Thyroid gland (tissue), 4 donors: ENCODE measurements around the gene CATSPER4. TPM values are rescaled to one million over a fixed set of nuclear protein-coding genes. Genes with fewer than 3 reads are reported as not detected.

ENCODE experiments used
- DNase-seq, 2 donors: peaks; one replicate each; pipeline ENCODE4 v3.0.0-alpha.2; 2019
- H3K27ac ChIP-seq, 3 donors: fragments of 200-600 bp; sonication (generic); 1 replicate in 2 of 3; 2 replicates in 1 of 3; pipeline ENCODE4 v1.5.1; 2016 to 2019; ENCODE audit warnings: mild to moderate bottlenecking in 1 of 3, moderate library complexity in 1 of 3
- H3K27me3 ChIP-seq: fragments of 200-600 bp; sonication (generic); one replicate; pipeline ENCODE4 v1.5.1; 2019
- H3K36me3 ChIP-seq, 2 donors: fragments of 200-600 bp; sonication (generic); one replicate each; pipeline ENCODE4 v1.5.1; 2016 to 2019
- H3K4me1 ChIP-seq, 2 donors: fragments of 200-600 bp; sonication (generic); one replicate each; pipeline ENCODE4 v1.5.1; 2017 to 2019
- H3K4me3 ChIP-seq, 3 donors: fragments of 200-600 bp; sonication (generic); replicated peaks in 1 of 3; 1 replicate in 2 of 3; 2 replicates in 1 of 3; pipeline ENCODE4 v1.5.1; 2016; ENCODE audit warnings: mild to moderate bottlenecking in 1 of 3
- H3K9me3 ChIP-seq: fragments of 200-600 bp; sonication (generic); one replicate; pipeline ENCODE4 v1.5.1; 2017
- CTCF ChIP-seq, 6 experiments: fragments of 200-600 bp in 3 of 6; fragments of 450-650 bp in 3 of 6; sonication (generic) in 3 of 6; IDR thresholded peaks; one replicate each; pipeline ENCODE4 v1.5.1; 2016 to 2019; ENCODE audit warnings: antibody characterized with exemption in 6 of 6, mild to moderate bottlenecking in 2 of 6, inconsistent platforms in 1 of 6, moderate library complexity in 1 of 6
- POLR2A ChIP-seq, 2 donors: fragments of 450-650 bp; IDR thresholded peaks; one replicate each; pipeline ENCODE4 v1.6.1; 2017; ENCODE audit warnings: antibody characterized with exemption in 2 of 2, mild to moderate bottlenecking in 2 of 2, moderate library complexity in 1 of 2
- WGBS, 2 donors: methylation state at CpG; one replicate each; pipeline ENCODE4 v1.1.5; 2017; 5-methylcytosine and 5-hydroxymethylcytosine counted together
- intact Hi-C: fragments of 100-400 bp; cut with DNase I; formaldehyde crosslinking; loops from one replicate; pipeline ENCODE4 v1.15.1; 2023
- total RNA-seq, 4 donors: library from RNA; depleted of rRNA; stranded (reverse); fragments of >200 nt; gene quantifications; one replicate each; pipeline ENCODE4 v1.2.3, GENCODE V29; 2016

The CATSPER4 gene
- total RNA-seq, 4 donors from 2014 or later, result not detected

- Histone ChIP-seq H3K4me1 (peaks cover 8 to 12% of the 10 kb centered on the region in 2 donors), H3K27me3 (no peaks in the 10 kb centered on the region), H3K36me3 (peaks cover 14 to 19% of the 10 kb centered on the region in 2 donors), H3K27ac (no peak overlapping the region), H3K9me3 (no peaks in the 10 kb centered on the region), H3K4me3 (no peak overlapping the region)
- intact Hi-C loops, result no loop called here
- TF ChIP-seq CTCF (IDR thresholded peaks at IDR 0.05) (no peak), POLR2A (IDR thresholded peaks at IDR 0.05) (no peak)
- whole genome bisulfite sequencing, 2 donors, result 80 to 85% methylated on average over 2 to 4 of the region's 4 CpGs
- no peak for DNase-seq
Measured at GRCh38 chr1:26180010-26180506, 10.3 kb upstream of the CATSPER4 start.

- intact Hi-C loops, result no loop called here
- no peak for DNase-seq
- H3K27ac ChIP-seq, result no peak overlapping the region
- WGBS, 2 donors, result 82% methylated on average over 9 of the region's 9 CpGs
- no peaks in the 10 kb centered on the region for H3K27me3 ChIP-seq
- H3K4me1 ChIP-seq, result peaks cover 8 to 12% of the 10 kb centered on the region in 2 donors
- no peaks in the 10 kb centered on the region for H3K9me3 ChIP-seq
- H3K36me3 ChIP-seq, result peaks cover 14 to 20% of the 10 kb centered on the region in 2 donors
- no peak overlapping the region for H3K4me3 ChIP-seq
- no peak for TF ChIP-seq POLR2A (IDR thresholded peaks at IDR 0.05)
- no peak for TF ChIP-seq CTCF (IDR thresholded peaks at IDR 0.05)
Measured at GRCh38 chr1:26181586-26182382, 8.6 kb upstream of the CATSPER4 start.

- Histone ChIP-seq H3K4me1 (peaks cover 8 to 12% of the 10 kb centered on the region in 2 donors), H3K36me3 (peaks cover 14 to 20% of the 10 kb centered on the region in 2 donors), H3K9me3 (no peaks in the 10 kb centered on the region), H3K4me3 (no peak overlapping the region), H3K27ac (no peak overlapping the region), H3K27me3 (no peaks in the 10 kb centered on the region)
- intact Hi-C loops, result no loop called here
- TF ChIP-seq CTCF (IDR thresholded peaks at IDR 0.05), result no peak
- TF ChIP-seq POLR2A (IDR thresholded peaks at IDR 0.05), result no peak
- no peak for DNase-seq
- 60 to 94% methylated on average over 2 to 3 of the region's 7 CpGs for WGBS, 2 donors
Measured at GRCh38 chr1:26182383-26182696, 8.1 kb upstream of the CATSPER4 start.

GRCh38 chr1:26184086-26184485 is 6.3 kb upstream of the CATSPER4 start:
- Histone ChIP-seq H3K27me3 (no peaks in the 10 kb centered on the region), H3K4me3 (no peak overlapping the region), H3K27ac (no peak overlapping the region), H3K36me3 (peaks cover 18 to 28% of the 10 kb centered on the region in 2 donors), H3K4me1 (no peaks in the 10 kb centered on the region), H3K9me3 (no peaks in the 10 kb centered on the region)
- TF ChIP-seq POLR2A (IDR thresholded peaks at IDR 0.05) (no peak), CTCF (IDR thresholded peaks at IDR 0.05) (no peak)
- 84 to 96% methylated on average over 7 of the region's 7 CpGs for WGBS, 2 donors
- intact Hi-C loops, result no loop called here
- DNase-seq, result no peak

- intact Hi-C loops, result no loop called here
- no peaks in the 10 kb centered on the region for H3K9me3 ChIP-seq
- no peak for DNase-seq
- H3K36me3 ChIP-seq, result peaks cover 18 to 28% of the 10 kb centered on the region in 2 donors
- H3K4me3 ChIP-seq, result no peak overlapping the region
- H3K27ac ChIP-seq, result no peak overlapping the region
- H3K27me3 ChIP-seq, result no peaks in the 10 kb centered on the region
- no peaks in the 10 kb centered on the region for H3K4me1 ChIP-seq
- TF ChIP-seq CTCF (IDR thresholded peaks at IDR 0.05) (no peak), POLR2A (IDR thresholded peaks at IDR 0.05) (no peak)
- 94 to 98% methylated on average over 20 to 21 of the region's 21 CpGs for WGBS, 2 donors
Measured at GRCh38 chr1:26184883-26185282, 5.5 kb upstream of the CATSPER4 start.
